ENCODE results near the gene DRD3. TPM values are rescaled to one million over a fixed set of nuclear protein-coding genes. Genes with fewer than 3 reads are reported as not detected.

Gene DRD3
- total RNA-seq, 2 donors from 2014 or later: not detected

DNA sequence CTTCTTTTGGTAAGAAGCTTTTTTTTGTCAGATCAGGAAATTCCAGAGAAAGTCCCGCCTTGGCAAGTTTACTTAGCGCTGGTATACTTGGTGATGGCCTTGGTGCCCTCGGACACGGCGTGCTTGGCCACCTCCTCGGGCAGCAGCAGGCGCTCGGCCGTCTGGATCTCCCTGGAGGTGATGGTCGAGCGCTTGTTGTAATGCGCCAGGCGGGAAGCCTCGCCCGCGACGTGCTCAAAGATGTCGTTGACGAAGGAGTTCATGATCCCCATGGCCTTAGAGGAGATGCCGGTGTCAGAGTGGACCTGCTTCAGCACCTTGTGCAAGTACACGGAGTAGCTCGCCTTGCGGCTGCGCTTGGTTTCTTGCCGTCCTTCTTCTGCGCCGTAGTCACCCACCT, 75.7 kb downstream of the DRD3 start:
- H3K36me3 ChIP-seq (replicated peaks in 1 of 2; ENCODE audit: insufficient read depth in 1 of 2, low read depth in 2 of 2): no peaks in the 10 kb centered on the region
- no peak overlapping the region for H3K27ac ChIP-seq
- H3K27me3 ChIP-seq: no peaks in the 10 kb centered on the region
- no peak overlapping the region for H3K4me3 ChIP-seq
- intact Hi-C loops (cut with DNase I): no loop called here
- H3K4me1 ChIP-seq: no peaks in the 10 kb centered on the region
- DNase-seq (no peak), ATAC-seq (no peak)
- TF ChIP-seq POLR2A (IDR thresholded peaks at IDR 0.05): no peak
- TF ChIP-seq, protein P1, sequence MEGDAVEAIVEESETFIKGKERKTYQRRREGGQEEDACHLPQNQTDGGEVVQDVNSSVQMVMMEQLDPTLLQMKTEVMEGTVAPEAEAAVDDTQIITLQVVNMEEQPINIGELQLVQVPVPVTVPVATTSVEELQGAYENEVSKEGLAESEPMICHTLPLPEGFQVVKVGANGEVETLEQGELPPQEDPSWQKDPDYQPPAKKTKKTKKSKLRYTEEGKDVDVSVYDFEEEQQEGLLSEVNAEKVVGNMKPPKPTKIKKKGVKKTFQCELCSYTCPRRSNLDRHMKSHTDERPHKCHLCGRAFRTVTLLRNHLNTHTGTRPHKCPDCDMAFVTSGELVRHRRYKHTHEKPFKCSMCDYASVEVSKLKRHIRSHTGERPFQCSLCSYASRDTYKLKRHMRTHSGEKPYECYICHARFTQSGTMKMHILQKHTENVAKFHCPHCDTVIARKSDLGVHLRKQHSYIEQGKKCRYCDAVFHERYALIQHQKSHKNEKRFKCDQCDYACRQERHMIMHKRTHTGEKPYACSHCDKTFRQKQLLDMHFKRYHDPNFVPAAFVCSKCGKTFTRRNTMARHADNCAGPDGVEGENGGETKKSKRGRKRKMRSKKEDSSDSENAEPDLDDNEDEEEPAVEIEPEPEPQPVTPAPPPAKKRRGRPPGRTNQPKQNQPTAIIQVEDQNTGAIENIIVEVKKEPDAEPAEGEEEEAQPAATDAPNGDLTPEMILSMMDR (IDR thresholded peaks at IDR 0.05): no peak
- H3K9me3 ChIP-seq: no peaks in the 10 kb centered on the region
- WGBS, 2 donors: 86 to 94% methylated on average over 19 to 27 of the region's 27 CpGs

- no peak for TF ChIP-seq POLR2A (IDR thresholded peaks at IDR 0.05)
- TF ChIP-seq, protein P1 (IDR thresholded peaks at IDR 0.05): no peak
- H3K27me3 ChIP-seq: no peaks in the 10 kb centered on the region
- 32 to 71% methylated on average over 1 of the region's 1 CpG for WGBS, 2 donors
- intact Hi-C loops (cut with DNase I): no loop called here
- DNase-seq: no peak
- H3K9me3 ChIP-seq: no peaks in the 10 kb centered on the region
- no peaks in the 10 kb centered on the region for H3K4me1 ChIP-seq
- H3K36me3 ChIP-seq (replicated peaks in 1 of 2; ENCODE audit: insufficient read depth in 1 of 2, low read depth in 2 of 2): no peaks in the 10 kb centered on the region
- no peak overlapping the region for H3K27ac ChIP-seq
- ATAC-seq: no peak
- H3K4me3 ChIP-seq: no peak overlapping the region
Observed at GRCh38 chr3:114101101-114101500, 77.8 kb downstream of the DRD3 start.

GRCh38 chr3:114095796-114096195, 83.1 kb downstream of the DRD3 start:
- intact Hi-C loops (cut with DNase I): no loop called here
- no peaks in the 10 kb centered on the region for H3K36me3 ChIP-seq (replicated peaks in 1 of 2; ENCODE audit: insufficient read depth in 1 of 2, low read depth in 2 of 2)
- H3K27me3 ChIP-seq: no peaks in the 10 kb centered on the region
- 64 to 67% methylated on average over 3 of the region's 3 CpGs for WGBS, 2 donors
- DNase-seq: no peak
- no peaks in the 10 kb centered on the region for H3K4me1 ChIP-seq
- no peaks in the 10 kb centered on the region for H3K9me3 ChIP-seq
- H3K27ac ChIP-seq: no peak overlapping the region
- H3K4me3 ChIP-seq: no peak overlapping the region
- no peak for ATAC-seq
- TF ChIP-seq POLR2A (IDR thresholded peaks at IDR 0.05): no peak
- TF ChIP-seq, protein P1 (IDR thresholded peaks at IDR 0.05): no peak

DNA sequence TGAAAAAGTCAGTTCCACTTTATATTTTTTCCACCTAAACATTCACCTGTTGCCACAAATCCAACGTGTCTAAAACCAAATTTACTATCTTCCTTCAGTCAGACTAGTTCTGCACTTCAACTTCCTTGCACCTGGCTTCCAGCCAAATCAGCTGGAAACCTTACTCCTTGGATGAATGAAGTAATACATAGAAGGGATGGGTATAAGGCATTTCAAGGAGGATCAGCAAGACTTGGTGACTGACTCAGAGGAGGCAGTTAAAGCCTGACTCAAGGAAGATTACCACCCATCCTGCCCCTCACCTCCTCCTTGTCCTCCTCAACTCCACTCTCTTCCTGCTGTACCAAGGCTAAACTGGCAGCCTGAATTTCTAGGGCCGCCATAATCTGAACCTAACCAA, 85.3 kb downstream of the DRD3 start:
- Histone ChIP-seq H3K36me3 (replicated peaks in 1 of 2; ENCODE audit: insufficient read depth in 1 of 2, low read depth in 2 of 2) (no peaks in the 10 kb centered on the region), H3K9me3 (no peaks in the 10 kb centered on the region), H3K27ac (no peak overlapping the region), H3K4me1 (no peaks in the 10 kb centered on the region), H3K4me3 (no peak overlapping the region), H3K27me3 (no peaks in the 10 kb centered on the region)
- peak in 3 of 4 donors; percentile 19 to 43 (median 34) for DNase-seq
- no peak for TF ChIP-seq POLR2A (IDR thresholded peaks at IDR 0.05)
- TF ChIP-seq, protein P1 (IDR thresholded peaks at IDR 0.05): no peak
- intact Hi-C loops (cut with DNase I): no loop called here
- 48 to 49% methylated on average over 2 of the region's 2 CpGs for WGBS, 2 donors
- no peak for ATAC-seq

DNA sequence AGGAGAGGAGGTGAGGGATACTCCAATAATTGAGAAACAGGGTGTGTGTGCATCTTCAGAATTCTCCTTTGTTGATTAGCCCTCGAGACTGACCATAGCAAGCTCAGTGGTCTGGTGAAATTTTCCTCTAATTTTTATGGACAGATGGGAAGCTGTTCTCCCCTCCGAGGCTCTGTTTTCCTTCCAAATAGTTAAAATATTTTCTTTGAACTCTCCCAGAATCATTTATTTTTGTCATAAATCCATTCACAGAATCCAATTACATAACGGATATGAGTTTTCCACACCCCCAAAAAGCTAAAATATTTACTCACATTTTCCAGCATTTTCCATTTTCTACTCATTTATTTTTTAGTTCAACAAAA, 85.9 kb downstream of the DRD3 start:
- no peak overlapping the region for H3K4me3 ChIP-seq
- TF ChIP-seq, protein P1 (IDR thresholded peaks at IDR 0.05): no peak
- TF ChIP-seq POLR2A (IDR thresholded peaks at IDR 0.05): no peak
- ATAC-seq (no peak), DNase-seq (no peak)
- H3K27me3 ChIP-seq: no peaks in the 10 kb centered on the region
- no peaks in the 10 kb centered on the region for H3K36me3 ChIP-seq (replicated peaks in 1 of 2; ENCODE audit: insufficient read depth in 1 of 2, low read depth in 2 of 2)
- intact Hi-C loops (cut with DNase I): no loop called here
- H3K9me3 ChIP-seq: no peaks in the 10 kb centered on the region
- WGBS, 2 donors: 17 to 23% methylated on average over 3 of the region's 3 CpGs
- no peaks in the 10 kb centered on the region for H3K4me1 ChIP-seq
- no peak overlapping the region for H3K27ac ChIP-seq

Data from body of pancreas (tissue), 4 donors.